ENCODE data around the gene ACTN1.

The ACTN1 gene

GRCh38 chr14:69008421-69008884 is 29.4 kb upstream of the ACTN1 start (continued):
- TF ChIP-seq ZNF37A (tag by site-specific recombination; IDR thresholded peaks at IDR 0.05), result peak; percentile 81
- TF ChIP-seq ZBTB44 (tag by site-specific recombination; IDR thresholded peaks at IDR 0.05), result peak; percentile 60; the same call in 1 of the 2 replicates
- TF ChIP-seq ZNF561 (tag by site-specific recombination; IDR thresholded peaks at IDR 0.05; ENCODE audit: borderline replicate concordance), result peak; percentile 81
- 0 out of 2 replicates have a peak, but pooled peaks have one; percentile 28 for TF ChIP-seq KLF10 (tag by site-specific recombination; IDR thresholded peaks at IDR 0.05)
- TF ChIP-seq ZNF830 (tag by site-specific recombination; IDR thresholded peaks at IDR 0.05; ENCODE audit: low read depth), result peak; percentile 58; the same call in 1 of the 2 replicates
- no peak for TF ChIP-seq ZFP41 (tag by site-specific recombination; IDR thresholded peaks at IDR 0.05; ENCODE audit: borderline replicate concordance)

- no peaks in the 10 kb centered on the region for H3K36me3 ChIP-seq (ENCODE audit: control insufficient read depth in 2 of 2, insufficient read depth in 1 of 2, low read length in 2 of 2)
- TF ChIP-seq ZNF558 (tag by site-specific recombination; IDR thresholded peaks at IDR 0.05) (no peak), ZNF596 (tag by site-specific recombination; IDR thresholded peaks at IDR 0.05) (no peak), ZNF292 (tag by site-specific recombination; IDR thresholded peaks at IDR 0.05; ENCODE audit: borderline replicate concordance, low read depth) (no peak)
- TF ChIP-seq, protein P1, sequence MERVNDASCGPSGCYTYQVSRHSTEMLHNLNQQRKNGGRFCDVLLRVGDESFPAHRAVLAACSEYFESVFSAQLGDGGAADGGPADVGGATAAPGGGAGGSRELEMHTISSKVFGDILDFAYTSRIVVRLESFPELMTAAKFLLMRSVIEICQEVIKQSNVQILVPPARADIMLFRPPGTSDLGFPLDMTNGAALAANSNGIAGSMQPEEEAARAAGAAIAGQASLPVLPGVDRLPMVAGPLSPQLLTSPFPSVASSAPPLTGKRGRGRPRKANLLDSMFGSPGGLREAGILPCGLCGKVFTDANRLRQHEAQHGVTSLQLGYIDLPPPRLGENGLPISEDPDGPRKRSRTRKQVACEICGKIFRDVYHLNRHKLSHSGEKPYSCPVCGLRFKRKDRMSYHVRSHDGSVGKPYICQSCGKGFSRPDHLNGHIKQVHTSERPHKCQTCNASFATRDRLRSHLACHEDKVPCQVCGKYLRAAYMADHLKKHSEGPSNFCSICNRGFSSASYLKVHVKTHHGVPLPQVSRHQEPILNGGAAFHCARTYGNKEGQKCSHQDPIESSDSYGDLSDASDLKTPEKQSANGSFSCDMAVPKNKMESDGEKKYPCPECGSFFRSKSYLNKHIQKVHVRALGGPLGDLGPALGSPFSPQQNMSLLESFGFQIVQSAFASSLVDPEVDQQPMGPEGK (tag by site-specific recombination; IDR thresholded peaks at IDR 0.05), result no peak
- no peak overlapping the region for H3K4me3 ChIP-seq (ENCODE audit: low read depth, low read length)
- ChIA-PET CTCF (interaction anchor here (1.1 kb wide), 1 partner anchor 101 kb away, joined by 5 read pairs; no protein-coding TSS in a partner anchor), POLR2A (no interaction called here)
- H3K9me3 ChIP-seq (ENCODE audit: control insufficient read depth, insufficient read depth, low read depth, low read length), result no peaks in the 10 kb centered on the region
- peaks cover 6% of the 10 kb centered on the region; the same call in 1 of the 2 replicates for H3K4me1 ChIP-seq (ENCODE audit: control insufficient read depth, insufficient read depth, low read length)
- no peak overlapping the region for H3K27ac ChIP-seq (ENCODE audit: extremely low read depth, low read depth, low read length)
Measured at GRCh38 chr14:69006346-69006745, 27.2 kb upstream of the ACTN1 start.

GRCh38 chr14:69005432-69006148 is 26.5 kb upstream of the ACTN1 start:
- Histone ChIP-seq H3K9me3 (ENCODE audit: control insufficient read depth, insufficient read depth, low read depth, low read length) (no peaks in the 10 kb centered on the region), H3K4me3 (ENCODE audit: low read depth, low read length) (no peak overlapping the region), H3K36me3 (ENCODE audit: control insufficient read depth in 2 of 2, insufficient read depth in 1 of 2, low read length in 2 of 2) (no peaks in the 10 kb centered on the region), H3K4me1 (ENCODE audit: control insufficient read depth, insufficient read depth, low read length) (peaks cover 6% of the 10 kb centered on the region; the same call in 1 of the 2 replicates), H3K27ac (ENCODE audit: extremely low read depth, low read depth, low read length) (no peak overlapping the region)
- ChIA-PET CTCF (interaction anchor here (0.6 to 1.1 kb wide), 3 partner anchors 73 to 143 kb away, joined by 3 to 6 read pairs (median 5); no protein-coding TSS in a partner anchor), POLR2A (interaction anchor here (0.9 kb wide), 1 partner anchor 13 kb away, joined by 3 read pairs; no protein-coding TSS in a partner anchor)
- TF ChIP-seq, protein P2, sequence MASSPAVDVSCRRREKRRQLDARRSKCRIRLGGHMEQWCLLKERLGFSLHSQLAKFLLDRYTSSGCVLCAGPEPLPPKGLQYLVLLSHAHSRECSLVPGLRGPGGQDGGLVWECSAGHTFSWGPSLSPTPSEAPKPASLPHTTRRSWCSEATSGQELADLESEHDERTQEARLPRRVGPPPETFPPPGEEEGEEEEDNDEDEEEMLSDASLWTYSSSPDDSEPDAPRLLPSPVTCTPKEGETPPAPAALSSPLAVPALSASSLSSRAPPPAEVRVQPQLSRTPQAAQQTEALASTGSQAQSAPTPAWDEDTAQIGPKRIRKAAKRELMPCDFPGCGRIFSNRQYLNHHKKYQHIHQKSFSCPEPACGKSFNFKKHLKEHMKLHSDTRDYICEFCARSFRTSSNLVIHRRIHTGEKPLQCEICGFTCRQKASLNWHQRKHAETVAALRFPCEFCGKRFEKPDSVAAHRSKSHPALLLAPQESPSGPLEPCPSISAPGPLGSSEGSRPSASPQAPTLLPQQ (tag by site-specific recombination; IDR thresholded peaks at IDR 0.05), result 0 out of 2 replicates have a peak, but pooled peaks have one; percentile 14
- no peak for TF ChIP-seq ZNF747 (tag by site-specific recombination; IDR thresholded peaks at IDR 0.05)
- TF ChIP-seq ZBTB20 (tag by site-specific recombination; IDR thresholded peaks at IDR 0.05), result peak; percentile 90
